Measurements from ENCODE around the gene RELN. TPM values are rescaled to one million over a fixed set of nuclear protein-coding genes. Genes with fewer than 3 reads are reported as not detected.

RELN gene
- total RNA-seq, 2 donors from 2014 or later: 6.9 to 8.0 TPM

- Histone ChIP-seq H3K9me3 (no peaks in the 10 kb centered on the region), H3K27me3 (no peaks in the 10 kb centered on the region), H3K27ac (no peak overlapping the region), H3K4me3 (no peak overlapping the region), H3K4me1 (no peaks in the 10 kb centered on the region), H3K36me3 (no peaks in the 10 kb centered on the region)
- no peak for TF ChIP-seq CTCF (IDR thresholded peaks at IDR 0.05)
- no peak for DNase-seq (ENCODE audit: low spot score)
These were observed 450.3 kb downstream of the RELN start for GRCh38 chr7:103538964-103539709.

DNA sequence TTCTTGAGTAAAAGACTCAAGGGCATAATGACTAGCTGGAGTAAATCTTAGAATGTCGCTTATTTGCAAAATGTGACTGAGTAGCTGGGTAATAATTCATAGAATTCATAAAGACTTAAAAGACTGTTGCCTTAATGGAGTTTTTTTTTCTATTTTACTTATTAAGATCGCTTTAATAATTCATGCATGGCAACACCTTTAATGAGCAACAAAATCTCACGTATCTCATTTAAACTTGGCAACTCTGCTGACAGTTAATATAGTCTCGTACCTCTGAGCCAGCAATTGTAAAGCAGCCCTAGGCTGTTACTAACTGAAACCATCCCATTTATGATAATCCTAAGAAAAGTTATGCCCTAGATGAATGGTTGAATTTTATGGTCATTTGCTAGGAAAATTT lies 455.7 kb downstream of the RELN start:
- Histone ChIP-seq H3K36me3 (no peaks in the 10 kb centered on the region), H3K27me3 (no peaks in the 10 kb centered on the region), H3K4me1 (no peaks in the 10 kb centered on the region), H3K9me3 (no peaks in the 10 kb centered on the region), H3K27ac (no peak overlapping the region), H3K4me3 (no peak overlapping the region)
- no peak for TF ChIP-seq CTCF (IDR thresholded peaks at IDR 0.05)
- no peak for DNase-seq (ENCODE audit: low spot score)

DNA sequence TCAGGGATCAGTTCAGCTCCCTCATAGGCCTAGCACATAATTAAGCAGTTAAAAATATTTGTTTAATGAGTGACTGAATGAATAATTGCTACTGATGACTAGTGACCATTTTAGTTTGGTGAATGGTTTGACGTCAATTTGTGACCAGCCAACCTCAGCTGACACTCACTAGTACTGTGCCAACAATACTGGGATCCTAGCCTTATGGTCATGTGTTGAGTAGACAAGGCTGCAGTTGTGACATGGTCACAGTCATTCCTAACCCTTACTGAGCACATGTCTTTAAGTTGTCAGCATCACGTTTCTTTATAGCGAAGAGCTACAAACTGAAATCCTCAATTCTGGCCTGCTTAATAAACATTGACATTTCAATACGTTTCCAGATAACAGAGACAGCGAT lies 456.5 kb downstream of the RELN start:
- Histone ChIP-seq H3K27me3 (no peaks in the 10 kb centered on the region), H3K4me3 (no peak overlapping the region), H3K9me3 (no peaks in the 10 kb centered on the region), H3K4me1 (no peaks in the 10 kb centered on the region), H3K27ac (no peak overlapping the region), H3K36me3 (no peaks in the 10 kb centered on the region)
- no peak for DNase-seq (ENCODE audit: low spot score)
- no peak for TF ChIP-seq CTCF (IDR thresholded peaks at IDR 0.05)

GRCh38 chr7:103528152-103528551 lies 461.3 kb downstream of the RELN start:
- Histone ChIP-seq H3K27me3 (no peaks in the 10 kb centered on the region), H3K9me3 (no peaks in the 10 kb centered on the region), H3K4me1 (no peaks in the 10 kb centered on the region), H3K4me3 (no peak overlapping the region), H3K27ac (no peak overlapping the region), H3K36me3 (no peaks in the 10 kb centered on the region)
- DNase-seq (ENCODE audit: low spot score): no peak
- no peak for TF ChIP-seq CTCF (IDR thresholded peaks at IDR 0.05)

GRCh38 chr7:103525937-103526336 lies 463.5 kb downstream of the RELN start:
- DNase-seq (ENCODE audit: low spot score): no peak
- H3K4me3 ChIP-seq: no peak overlapping the region
- H3K4me1 ChIP-seq: no peaks in the 10 kb centered on the region
- no peaks in the 10 kb centered on the region for H3K36me3 ChIP-seq
- no peaks in the 10 kb centered on the region for H3K9me3 ChIP-seq
- TF ChIP-seq CTCF (IDR thresholded peaks at IDR 0.05): no peak
- H3K27me3 ChIP-seq: no peaks in the 10 kb centered on the region
- H3K27ac ChIP-seq: no peak overlapping the region
